Caco-2 (cell line): ENCODE measurements around the gene DDIAS. TPM values are rescaled to one million over a fixed set of nuclear protein-coding genes. Genes with fewer than 3 reads are reported as not detected.

Experiments used
- BruUV-seq: library from RNA; stranded (reverse); fragments of 400-500 nt; replicated peaks from 2 replicates; lab custom pipeline; 2021; lab: Mats Ljungman, UMichigan
- CTCF ChIA-PET: fragments of 300-600 bp; sonication (Branson Sonifier 250); formaldehyde crosslinking; loops from one replicate; lab custom pipeline; 2022; ENCODE audit warnings: antibody characterized with exemption; lab: Charles Lee
- POLR2A ChIA-PET: fragments of 300-600 bp; sonication (Branson Sonifier 250); formaldehyde crosslinking; loops from one replicate; lab custom pipeline; 2022; ENCODE audit warnings: antibody characterized with exemption; lab: Charles Lee
- DNase-seq, 2 experiments: peaks; one replicate each; pipeline versions ENCODE4 v3.0.0 to v3.0.0-alpha.2; 2020 to 2022
- H3K27me3 ChIP-seq: replicated peaks from 2 replicates; pipeline ENCODE4 v1.6.0; 2011; ENCODE audit warnings: low read length; ENCODE audit not compliant: control insufficient read depth, insufficient read depth
- H3K36me3 ChIP-seq: 2 replicates; pipeline ENCODE4 v1.5.1; 2011; ENCODE audit warnings: low read length; ENCODE audit not compliant: control insufficient read depth, insufficient read depth
- H3K4me1 ChIP-seq: fragments of 250-450 bp; sonication (Bioruptor Pico); 2 replicates; pipeline ENCODE4 v1.5.1; 2020; ENCODE audit warnings: mild to moderate bottlenecking
- H3K4me3 ChIP-seq: 2 replicates; pipeline ENCODE4 v1.5.1; 2011; ENCODE audit warnings: low read depth, mild to moderate bottlenecking, control low read depth, low read length
- H3K9me3 ChIP-seq: fragments of 250-450 bp; sonication (Bioruptor Pico); 2 replicates; pipeline ENCODE4 v1.5.1; 2020; ENCODE audit warnings: mild to moderate bottlenecking, moderate library complexity
- H3K27ac Mint-ChIP-seq: one replicate; pipeline ENCODE4 v1.8.0; 2022; ENCODE audit warnings: mixed read lengths; ENCODE audit not compliant: unreplicated experiment
- H3K27me3 Mint-ChIP-seq: one replicate; pipeline ENCODE4 v1.8.0; 2022; ENCODE audit warnings: mixed read lengths; ENCODE audit not compliant: insufficient read depth, unreplicated experiment
- H3K36me3 Mint-ChIP-seq: one replicate; pipeline ENCODE4 v1.8.0; 2022; ENCODE audit warnings: mild to moderate bottlenecking, mixed read lengths; ENCODE audit not compliant: insufficient read depth, unreplicated experiment
- H3K4me1 Mint-ChIP-seq: one replicate; pipeline ENCODE4 v1.8.0; 2022; ENCODE audit warnings: low read depth, mixed read lengths; ENCODE audit not compliant: unreplicated experiment
- H3K4me3 Mint-ChIP-seq: one replicate; pipeline ENCODE4 v1.8.0; 2022; ENCODE audit warnings: mild to moderate bottlenecking, moderate library complexity, mixed read lengths; ENCODE audit not compliant: unreplicated experiment
- H3K9me3 Mint-ChIP-seq: one replicate; pipeline ENCODE4 v1.8.0; 2022; ENCODE audit warnings: mixed read lengths; ENCODE audit not compliant: unreplicated experiment
- CTCF ChIP-seq, 2 experiments: fragments of 200-600 bp in 1 of 2; IDR thresholded peaks; 1 replicate in 1 of 2; 2 replicates in 1 of 2; pipeline versions ENCODE4 v1.5.1 to v1.8.0; 2011 to 2022; ENCODE audit warnings: antibody characterized with exemption in 1 of 2, control low read depth in 1 of 2, inconsistent platforms in 1 of 2, low read depth in 1 of 2, low read length in 1 of 2, mild to moderate bottlenecking in 1 of 2, moderate library complexity in 1 of 2; ENCODE audit not compliant: insufficient read depth in 1 of 2, severe bottlenecking in 1 of 2, unreplicated experiment in 1 of 2
- intact Hi-C: fragments of 100-400 bp; cut with micrococcal nuclease; formaldehyde crosslinking; loops from one replicate; pipeline ENCODE4 v1.10.0; 2022; ENCODE audit not compliant: unreplicated experiment
- total RNA-seq: library from RNA; stranded (reverse); gene quantifications from 2 replicates; pipeline ENCODE4 v1.2.3, GENCODE V29; 2022

Gene DDIAS
- total RNA-seq, 1 experiment from 2014 or later = 22.0 TPM

GRCh38 chr11:82981852-82982251, 80.3 kb downstream of the DDIAS start:
- H3K4me3 Mint-ChIP-seq = no peak overlapping the region
- intact Hi-C loops = no loop called here

More at GRCh38 chr11:82981852-82982251, 80.3 kb downstream of the DDIAS start:
- H3K9me3 ChIP-seq = no peaks in the 10 kb centered on the region
- ChIA-PET POLR2A (no interaction called here), CTCF (interaction anchor here (0.9 kb wide), 1 partner anchor 57 kb away, joined by 3 read pairs; no protein-coding TSS in a partner anchor)
- peaks cover 6% of the 10 kb centered on the region for H3K4me1 Mint-ChIP-seq
- no peaks in the 10 kb centered on the region for H3K27me3 Mint-ChIP-seq
- no peaks in the 10 kb centered on the region for H3K4me1 ChIP-seq
- BruUV-seq = no TSS peak
- TF ChIP-seq CTCF (IDR thresholded peaks at IDR 0.05; ENCODE audit: insufficient read depth in 1 of 2, low read depth in 1 of 2, low read length in 1 of 2, severe bottlenecking in 1 of 2, unreplicated experiment in 1 of 2) = no peak
- no peaks in the 10 kb centered on the region for H3K36me3 ChIP-seq
- no peak overlapping the region for H3K4me3 ChIP-seq
- no peak for DNase-seq
- H3K36me3 Mint-ChIP-seq = no peaks in the 10 kb centered on the region
- H3K9me3 Mint-ChIP-seq = no peaks in the 10 kb centered on the region
- H3K27ac Mint-ChIP-seq = no peak overlapping the region
- H3K27me3 ChIP-seq = no peaks in the 10 kb centered on the region

Other genes with a start within 250 kb of the DDIAS start
- not detected in 2 replicates for gene FAM181B, start 167.9 kb upstream of the DDIAS start, total RNA-seq
- 107 TPM in 2 replicates for gene PRCP, start 1.3 kb upstream of the DDIAS start, total RNA-seq
- gene RAB30, start 170.2 kb downstream of the DDIAS start, total RNA-seq = 13.0 and 13.5 TPM in 2 replicates